Measurements from ENCODE around the gene EML4. TPM values are rescaled to one million over a fixed set of nuclear protein-coding genes. Genes with fewer than 3 reads are reported as not detected.

EML4 gene
- total RNA-seq, 1 donor from 2014 or later: 50.8 TPM

GRCh38 chr2:42284019-42284418 is 114.9 kb downstream of the EML4 start:
- TF ChIP-seq CTCF (IDR thresholded peaks at IDR 0.05; ENCODE audit: partially characterized antibody, unreplicated experiment): no peak
- no peak for DNase-seq
- H3K4me3 Mint-ChIP-seq (ENCODE audit: unreplicated experiment): no peak overlapping the region
- H3K27me3 Mint-ChIP-seq (ENCODE audit: unreplicated experiment): no peaks in the 10 kb centered on the region
- no peaks in the 10 kb centered on the region for H3K4me1 Mint-ChIP-seq (ENCODE audit: low read depth, unreplicated experiment)
- no peaks in the 10 kb centered on the region for H3K9me3 Mint-ChIP-seq (ENCODE audit: unreplicated experiment)
- H3K27ac Mint-ChIP-seq (ENCODE audit: unreplicated experiment): no peak overlapping the region
- no peaks in the 10 kb centered on the region for H3K36me3 Mint-ChIP-seq (ENCODE audit: unreplicated experiment)

- no peak overlapping the region for H3K27ac Mint-ChIP-seq (ENCODE audit: unreplicated experiment)
- H3K27me3 Mint-ChIP-seq (ENCODE audit: unreplicated experiment): no peaks in the 10 kb centered on the region
- DNase-seq: no peak
- no peak for TF ChIP-seq CTCF (IDR thresholded peaks at IDR 0.05; ENCODE audit: partially characterized antibody, unreplicated experiment)
- H3K4me3 Mint-ChIP-seq (ENCODE audit: unreplicated experiment): no peak overlapping the region
- H3K9me3 Mint-ChIP-seq (ENCODE audit: unreplicated experiment): no peaks in the 10 kb centered on the region
- no peaks in the 10 kb centered on the region for H3K36me3 Mint-ChIP-seq (ENCODE audit: unreplicated experiment)
- no peaks in the 10 kb centered on the region for H3K4me1 Mint-ChIP-seq (ENCODE audit: low read depth, unreplicated experiment)
Measured at GRCh38 chr2:42286268-42286946, 117.3 kb downstream of the EML4 start.

- H3K4me1 Mint-ChIP-seq (ENCODE audit: low read depth, unreplicated experiment): no peaks in the 10 kb centered on the region
- DNase-seq: no peak
- H3K4me3 Mint-ChIP-seq (ENCODE audit: unreplicated experiment): no peak overlapping the region
- no peak overlapping the region for H3K27ac Mint-ChIP-seq (ENCODE audit: unreplicated experiment)
- H3K36me3 Mint-ChIP-seq (ENCODE audit: unreplicated experiment): no peaks in the 10 kb centered on the region
- H3K27me3 Mint-ChIP-seq (ENCODE audit: unreplicated experiment): no peaks in the 10 kb centered on the region
- H3K9me3 Mint-ChIP-seq (ENCODE audit: unreplicated experiment): no peaks in the 10 kb centered on the region
- no peak for TF ChIP-seq CTCF (IDR thresholded peaks at IDR 0.05; ENCODE audit: partially characterized antibody, unreplicated experiment)
Measured at GRCh38 chr2:42288811-42289210, 119.7 kb downstream of the EML4 start.

- Mint-ChIP-seq H3K4me1 (ENCODE audit: low read depth, unreplicated experiment) (no peaks in the 10 kb centered on the region), H3K9me3 (ENCODE audit: unreplicated experiment) (no peaks in the 10 kb centered on the region), H3K4me3 (ENCODE audit: unreplicated experiment) (no peak overlapping the region), H3K27me3 (ENCODE audit: unreplicated experiment) (no peaks in the 10 kb centered on the region), H3K36me3 (ENCODE audit: unreplicated experiment) (no peaks in the 10 kb centered on the region), H3K27ac (ENCODE audit: unreplicated experiment) (no peak overlapping the region)
- DNase-seq: no peak
- no peak for TF ChIP-seq CTCF (IDR thresholded peaks at IDR 0.05; ENCODE audit: partially characterized antibody, unreplicated experiment)
Measured at GRCh38 chr2:42289222-42289621, 120.1 kb downstream of the EML4 start.

- no peaks in the 10 kb centered on the region for H3K4me1 Mint-ChIP-seq (ENCODE audit: low read depth, unreplicated experiment)
Measured at GRCh38 chr2:42290005-42290404, 120.9 kb downstream of the EML4 start.

More at GRCh38 chr2:42290005-42290404, 120.9 kb downstream of the EML4 start:
- Mint-ChIP-seq H3K27ac (ENCODE audit: unreplicated experiment) (no peak overlapping the region), H3K4me3 (ENCODE audit: unreplicated experiment) (no peak overlapping the region), H3K36me3 (ENCODE audit: unreplicated experiment) (no peaks in the 10 kb centered on the region), H3K27me3 (ENCODE audit: unreplicated experiment) (no peaks in the 10 kb centered on the region), H3K9me3 (ENCODE audit: unreplicated experiment) (no peaks in the 10 kb centered on the region)
- no peak for TF ChIP-seq CTCF (IDR thresholded peaks at IDR 0.05; ENCODE audit: partially characterized antibody, unreplicated experiment)
- no peak for DNase-seq
